GM12864 (cell line): Measurements from ENCODE around the gene PODXL2.

Experiments
- DNase-seq: peaks from one replicate; pipeline ENCODE4 v3.0.0-alpha.2; 2011; ENCODE audit warnings: low read depth
- H3K4me3 ChIP-seq: 2 replicates; pipeline ENCODE4 v1.5.1; 2011; ENCODE audit warnings: mild to moderate bottlenecking, low read depth, low read length, control low read depth
- TF ChIP-seq, protein P1 (sequence below): IDR thresholded peaks from 2 replicates; pipeline ENCODE4 v1.5.1; 2011; ENCODE audit warnings: low read depth, mild to moderate bottlenecking, moderate library complexity, low read length, control low read depth, inconsistent platforms; ENCODE audit errors: missing control alignments

PODXL2 gene

GRCh38 chr3:127690823-127691452, 62.0 kb downstream of the PODXL2 start:
- no peak for DNase-seq
- H3K4me3 ChIP-seq = no peak overlapping the region
- TF ChIP-seq, protein P1, sequence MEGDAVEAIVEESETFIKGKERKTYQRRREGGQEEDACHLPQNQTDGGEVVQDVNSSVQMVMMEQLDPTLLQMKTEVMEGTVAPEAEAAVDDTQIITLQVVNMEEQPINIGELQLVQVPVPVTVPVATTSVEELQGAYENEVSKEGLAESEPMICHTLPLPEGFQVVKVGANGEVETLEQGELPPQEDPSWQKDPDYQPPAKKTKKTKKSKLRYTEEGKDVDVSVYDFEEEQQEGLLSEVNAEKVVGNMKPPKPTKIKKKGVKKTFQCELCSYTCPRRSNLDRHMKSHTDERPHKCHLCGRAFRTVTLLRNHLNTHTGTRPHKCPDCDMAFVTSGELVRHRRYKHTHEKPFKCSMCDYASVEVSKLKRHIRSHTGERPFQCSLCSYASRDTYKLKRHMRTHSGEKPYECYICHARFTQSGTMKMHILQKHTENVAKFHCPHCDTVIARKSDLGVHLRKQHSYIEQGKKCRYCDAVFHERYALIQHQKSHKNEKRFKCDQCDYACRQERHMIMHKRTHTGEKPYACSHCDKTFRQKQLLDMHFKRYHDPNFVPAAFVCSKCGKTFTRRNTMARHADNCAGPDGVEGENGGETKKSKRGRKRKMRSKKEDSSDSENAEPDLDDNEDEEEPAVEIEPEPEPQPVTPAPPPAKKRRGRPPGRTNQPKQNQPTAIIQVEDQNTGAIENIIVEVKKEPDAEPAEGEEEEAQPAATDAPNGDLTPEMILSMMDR = peak; percentile 52

GRCh38 chr3:127691489-127691888, 62.5 kb downstream of the PODXL2 start:
- DNase-seq = no peak
- TF ChIP-seq, protein P1 = no peak
- H3K4me3 ChIP-seq = no peak overlapping the region

GRCh38 chr3:127691974-127692373, 63.0 kb downstream of the PODXL2 start:
- DNase-seq = no peak
- TF ChIP-seq, protein P1 = no peak
- H3K4me3 ChIP-seq = no peak overlapping the region

DNA sequence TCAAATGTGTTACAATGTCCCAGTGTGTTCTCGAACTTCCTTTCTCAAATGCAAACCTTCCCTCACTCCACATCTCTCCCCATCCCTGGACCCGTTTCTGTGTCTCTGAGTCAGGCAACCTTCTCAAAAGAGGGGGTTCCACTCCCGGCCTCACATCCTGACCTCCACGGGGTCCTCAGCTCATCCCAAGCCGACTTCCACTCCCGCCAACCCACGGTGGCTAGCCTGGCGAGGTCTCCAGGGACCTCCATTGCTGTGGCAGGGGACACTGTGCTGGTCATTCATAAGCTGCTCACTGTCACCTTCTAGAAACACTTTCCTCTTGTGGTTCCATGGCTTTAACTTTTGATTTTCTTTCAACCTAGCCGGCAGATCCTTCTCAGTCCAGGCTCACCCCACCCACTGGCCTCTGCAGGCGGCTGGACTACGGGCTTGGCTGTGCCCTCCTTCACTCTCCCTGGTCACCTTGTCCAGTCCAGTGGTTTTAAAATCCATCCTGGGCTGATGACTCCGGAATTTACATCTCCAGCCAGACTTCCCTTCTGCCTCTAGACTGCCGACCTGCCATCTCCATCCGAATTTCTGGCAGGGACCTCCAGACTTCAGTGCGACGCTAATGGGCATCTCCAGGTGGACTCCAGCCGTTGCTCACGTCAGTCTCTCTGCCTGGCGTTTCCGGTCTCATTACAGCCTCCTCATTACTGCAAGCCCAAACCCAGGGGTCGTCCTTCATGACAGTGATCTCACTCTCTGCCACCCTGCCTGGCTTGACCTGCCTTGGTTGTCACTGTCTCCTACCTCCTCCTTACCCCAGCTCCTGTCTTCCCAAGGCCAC, 63.7 kb downstream of the PODXL2 start:
- TF ChIP-seq, protein P1 = no peak
- no peak overlapping the region for H3K4me3 ChIP-seq
- no peak for DNase-seq

- no peak for DNase-seq
- TF ChIP-seq, protein P1 = no peak
- H3K4me3 ChIP-seq = no peak overlapping the region
Measured at GRCh38 chr3:127693336-127693843, 64.4 kb downstream of the PODXL2 start.

DNA sequence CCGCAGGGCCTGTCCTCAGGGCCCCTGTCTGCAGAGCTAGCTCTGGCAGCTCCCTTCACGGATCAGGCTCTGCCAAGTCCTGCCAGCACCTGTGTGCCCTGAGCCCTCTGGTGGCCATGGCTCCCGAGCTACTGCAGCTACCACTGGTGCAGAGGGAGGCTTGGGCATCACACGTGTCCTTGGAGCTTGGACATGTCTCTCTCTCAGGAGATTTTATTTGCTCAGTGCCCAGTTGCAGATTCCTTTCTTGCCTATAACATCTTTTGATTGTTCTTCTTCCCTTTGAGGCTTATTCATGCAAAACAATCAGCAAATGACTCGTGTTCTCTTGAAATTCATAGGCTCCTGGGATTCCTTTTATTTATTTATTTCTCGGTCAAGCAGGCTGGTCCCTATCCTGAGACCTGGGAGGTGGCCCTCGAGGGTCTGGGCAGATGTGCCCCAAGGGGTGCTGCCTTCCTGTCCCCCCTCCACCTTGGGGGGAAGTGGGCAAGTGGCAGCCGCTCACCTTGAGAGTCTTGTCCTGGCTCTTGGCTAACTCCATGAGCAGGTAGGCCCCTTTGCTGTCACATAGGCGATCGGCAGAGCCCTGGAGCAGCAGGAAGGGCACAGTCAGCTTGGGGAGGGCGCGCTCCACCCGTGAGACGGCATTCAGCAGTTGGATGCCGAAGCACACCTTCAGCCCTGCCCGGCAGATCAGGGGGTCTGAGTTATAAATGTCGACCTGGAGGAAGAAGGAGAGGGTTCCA, 65.7 kb downstream of the PODXL2 start:
- no peak for DNase-seq
- TF ChIP-seq, protein P1 = peak; percentile 41
- H3K4me3 ChIP-seq = no peak overlapping the region
